Neural progenitor cell (in vitro differentiated cells): ENCODE data around the gene ATP5F1E. TPM values are rescaled to one million over a fixed set of nuclear protein-coding genes. Genes with fewer than 3 reads are reported as not detected.

Source experiments
- DNase-seq: peaks from one replicate; pipeline ENCODE4 v3.0.0-alpha.2; 2016; ENCODE audit warnings: low spot score
- H2AFZ ChIP-seq: fragments of 200-600 bp; sonication (generic); replicated peaks from 2 replicates; pipeline ENCODE4 v1.6.1; 2016; ENCODE audit warnings: antibody characterized with exemption
- H3F3A ChIP-seq: fragments of 200-600 bp; sonication (generic); 2 replicates; pipeline ENCODE4 v1.6.1; 2016; ENCODE audit warnings: antibody characterized with exemption, low read depth
- H3K27ac ChIP-seq: fragments of 200-600 bp; sonication (generic); 2 replicates; pipeline ENCODE4 v1.5.1; 2016; ENCODE audit warnings: mild to moderate bottlenecking
- H3K27me3 ChIP-seq: fragments of 200-600 bp; sonication (generic); 2 replicates; pipeline ENCODE4 v1.6.1; 2016; ENCODE audit warnings: mild to moderate bottlenecking, moderate library complexity
- H3K36me3 ChIP-seq: fragments of 200-600 bp; sonication (generic); 2 replicates; pipeline ENCODE4 v1.5.1; 2016
- H3K4me1 ChIP-seq: fragments of 200-600 bp; sonication (generic); 2 replicates; pipeline ENCODE4 v1.6.1; 2016; ENCODE audit warnings: mixed run types
- H3K4me2 ChIP-seq: fragments of 200-600 bp; sonication (generic); 2 replicates; pipeline ENCODE4 v1.6.1; 2016
- H3K4me3 ChIP-seq: fragments of 200-600 bp; sonication (generic); 2 replicates; pipeline ENCODE4 v1.5.1; 2016
- H3K79me2 ChIP-seq: fragments of 200-600 bp; sonication (generic); 2 replicates; pipeline ENCODE4 v1.6.1; 2016; ENCODE audit warnings: low read depth
- H3K9ac ChIP-seq: fragments of 200-600 bp; sonication (generic); 2 replicates; pipeline ENCODE4 v1.6.1; 2016
- H3K9me3 ChIP-seq: fragments of 200-600 bp; sonication (generic); 2 replicates; pipeline ENCODE4 v1.5.1; 2016; ENCODE audit warnings: low read depth
- H4K20me1 ChIP-seq: fragments of 200-600 bp; sonication (generic); 2 replicates; pipeline ENCODE4 v1.6.1; 2016; ENCODE audit warnings: low read depth
- H3K27ac Mint-ChIP-seq: 3 replicates; pipeline ENCODE4 v1.8.0; 2021; ENCODE audit warnings: mixed read lengths
- H3K27me3 Mint-ChIP-seq: 2 replicates; pipeline ENCODE4 v1.8.0; 2022; ENCODE audit warnings: low read depth, mild to moderate bottlenecking, inconsistent platforms, moderate library complexity, mixed read lengths; ENCODE audit not compliant: insufficient read depth
- H3K36me3 Mint-ChIP-seq: 3 replicates; pipeline ENCODE4 v1.8.0; 2021; ENCODE audit warnings: mixed read lengths
- H3K4me1 Mint-ChIP-seq: 3 replicates; pipeline ENCODE4 v1.8.0; 2021; ENCODE audit warnings: mixed read lengths
- H3K4me3 Mint-ChIP-seq: 3 replicates; pipeline ENCODE4 v1.8.0; 2021; ENCODE audit warnings: mild to moderate bottlenecking, moderate library complexity, mixed read lengths
- H3K9me3 Mint-ChIP-seq: 3 replicates; pipeline ENCODE4 v1.8.0; 2020; ENCODE audit warnings: mixed read lengths
- CTCF ChIP-seq: fragments of 200-600 bp; sonication (generic); IDR thresholded peaks from 2 replicates; pipeline ENCODE4 v1.5.1; 2017; ENCODE audit warnings: antibody characterized with exemption, mild to moderate bottlenecking
- EZH2 ChIP-seq: fragments of 200-600 bp; sonication (generic); IDR thresholded peaks from 2 replicates; pipeline ENCODE4 v1.6.1; 2017; ENCODE audit warnings: antibody characterized with exemption, mild to moderate bottlenecking, moderate library complexity
- EZH2phosphoT487 ChIP-seq: fragments of 200-600 bp; sonication (generic); IDR thresholded peaks from 2 replicates; pipeline ENCODE4 v1.6.1; 2017; ENCODE audit warnings: antibody characterized with exemption
- total RNA-seq: library from RNA; depleted of rRNA; stranded (reverse); fragments of >200 nt; gene quantifications from 2 replicates; pipeline ENCODE4 v1.2.3, GENCODE V29; 2015; ENCODE audit warnings: low replicate concordance

The ATP5F1E gene
- total RNA-seq, 1 donor from 2014 or later, result 29.7 TPM

GRCh38 chr20:58995461-58996225 lies 36.5 kb downstream of the ATP5F1E start:
- Histone ChIP-seq H3K4me2 (no peak overlapping the region), H3F3A (peaks cover 5% of the 10 kb centered on the region), H3K27me3 (no peaks in the 10 kb centered on the region), H2AFZ (no peak overlapping the region), H3K4me1 (no peaks in the 10 kb centered on the region), H3K9ac (no peak overlapping the region), H3K79me2 (no peaks in the 10 kb centered on the region), H4K20me1 (no peaks in the 10 kb centered on the region), H3K27ac (no peak overlapping the region), H3K36me3 (peaks cover 9% of the 10 kb centered on the region), H3K4me3 (no peak overlapping the region), H3K9me3 (no peaks in the 10 kb centered on the region)
- H3K27ac Mint-ChIP-seq, result no peak overlapping the region
- H3K9me3 Mint-ChIP-seq, result no peaks in the 10 kb centered on the region
- H3K36me3 Mint-ChIP-seq, result peaks cover 31% of the 10 kb centered on the region
- TF ChIP-seq EZH2phosphoT487, result no peak
- H3K4me1 Mint-ChIP-seq, result no peaks in the 10 kb centered on the region
- H3K4me3 Mint-ChIP-seq, result no peak overlapping the region
- H3K27me3 Mint-ChIP-seq, result peaks cover 4% of the 10 kb centered on the region
- DNase-seq, result no peak

GRCh38 chr20:58994390-58995159 lies 37.6 kb downstream of the ATP5F1E start:
- Mint-ChIP-seq H3K4me3 (no peak overlapping the region), H3K4me1 (no peaks in the 10 kb centered on the region)

GRCh38 chr20:58993332-58994248 lies 38.5 kb downstream of the ATP5F1E start:
- TF ChIP-seq EZH2phosphoT487, result no peak
- no peak for TF ChIP-seq CTCF
- TF ChIP-seq EZH2, result no peak
- Histone ChIP-seq H3F3A (peaks cover 5% of the 10 kb centered on the region), H3K4me3 (no peak overlapping the region), H2AFZ (no peak overlapping the region), H3K4me1 (no peaks in the 10 kb centered on the region), H4K20me1 (no peaks in the 10 kb centered on the region), H3K9me3 (no peaks in the 10 kb centered on the region), H3K4me2 (no peak overlapping the region), H3K9ac (no peak overlapping the region), H3K27me3 (no peaks in the 10 kb centered on the region), H3K79me2 (no peaks in the 10 kb centered on the region), H3K27ac (no peak overlapping the region), H3K36me3 (peaks cover 9% of the 10 kb centered on the region)
- Mint-ChIP-seq H3K4me3 (no peak overlapping the region), H3K9me3 (no peaks in the 10 kb centered on the region), H3K36me3 (peaks cover 38% of the 10 kb centered on the region), H3K27me3 (peaks cover 5% of the 10 kb centered on the region), H3K4me1 (no peaks in the 10 kb centered on the region), H3K27ac (no peak overlapping the region)
- no peak for DNase-seq

More at GRCh38 chr20:58994390-58995159, 37.6 kb downstream of the ATP5F1E start:
- Mint-ChIP-seq H3K27ac (no peak overlapping the region), H3K27me3 (peaks cover 5% of the 10 kb centered on the region), H3K9me3 (no peaks in the 10 kb centered on the region), H3K36me3 (peaks cover 34% of the 10 kb centered on the region)
- Histone ChIP-seq H3K4me1 (no peaks in the 10 kb centered on the region), H2AFZ (no peak overlapping the region), H3K9ac (no peak overlapping the region), H3K79me2 (no peaks in the 10 kb centered on the region), H3K9me3 (no peaks in the 10 kb centered on the region), H4K20me1 (no peaks in the 10 kb centered on the region), H3K36me3 (peaks cover 9% of the 10 kb centered on the region), H3F3A (peaks cover 5% of the 10 kb centered on the region), H3K4me3 (no peak overlapping the region), H3K27ac (no peak overlapping the region), H3K27me3 (no peaks in the 10 kb centered on the region), H3K4me2 (no peak overlapping the region)
- no peak for TF ChIP-seq EZH2
- no peak for TF ChIP-seq EZH2phosphoT487
- TF ChIP-seq CTCF, result no peak
- DNase-seq, result no peak
